ENCODE data around the gene CYP8B1. TPM values are rescaled to one million over a fixed set of nuclear protein-coding genes. Genes with fewer than 3 reads are reported as not detected.

The CYP8B1 gene
- total and polyA plus RNA-seq, 2 of the 8 experiments (the other 6 are each of a cell fraction or from before 2014, with no cell fraction given), result not detected

DNA sequence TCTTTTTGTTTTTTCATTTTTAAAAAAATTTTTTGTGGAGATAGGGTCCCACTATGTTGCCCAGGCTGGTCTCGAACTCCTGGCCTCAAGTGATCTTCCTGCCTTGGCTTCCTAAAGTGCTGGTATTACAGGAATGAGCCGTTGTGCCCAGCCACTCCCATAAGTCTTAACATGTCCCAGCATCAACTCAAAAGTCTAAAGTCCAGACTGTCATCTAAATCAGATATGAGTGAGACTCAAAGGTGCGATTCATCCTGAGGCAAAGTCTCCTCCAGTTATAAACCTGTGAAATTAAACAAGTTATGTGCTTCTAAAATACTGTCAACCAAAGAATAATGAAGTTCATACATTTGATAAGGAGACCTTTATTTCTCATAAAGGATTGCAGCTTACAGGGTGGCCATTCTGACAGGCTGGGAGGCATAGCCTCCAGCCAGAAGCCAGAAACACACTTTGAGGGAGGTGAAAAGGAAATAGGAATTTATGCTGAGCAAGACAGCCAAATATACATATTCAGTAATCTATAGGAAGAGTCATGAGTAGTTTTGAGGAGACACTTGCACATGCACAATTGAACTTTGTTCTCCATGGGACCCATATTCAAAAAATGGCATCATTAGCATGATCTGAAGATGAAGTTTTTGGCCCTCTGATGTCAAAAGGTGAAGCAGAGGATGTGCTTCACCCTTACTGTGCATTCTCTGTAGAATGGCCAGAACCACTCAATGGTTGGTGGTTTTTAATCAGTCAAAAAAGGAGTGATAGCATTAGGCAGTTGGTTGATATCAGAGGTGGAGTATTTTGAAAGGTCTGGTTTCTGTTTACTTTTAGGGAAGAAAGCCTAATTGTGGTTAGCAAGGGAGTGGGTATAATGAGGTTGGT, 19.3 kb upstream of the CYP8B1 start:
- no peak overlapping the region for H4K8ac ChIP-seq (ENCODE audit: extremely low read depth, insufficient read depth, low read length)
- no peaks in the 10 kb centered on the region for H3K23me2 ChIP-seq (ENCODE audit: low read depth, low read length)
- H2BK5ac ChIP-seq (ENCODE audit: low read depth, low read length), result no peak overlapping the region
- H4K91ac ChIP-seq (replicated peaks; ENCODE audit: insufficient read length, low read length), result no peak overlapping the region
- H3K56ac ChIP-seq (replicated peaks; ENCODE audit: insufficient read length, low read depth, low read length), result no peak overlapping the region
- no peaks in the 10 kb centered on the region for H3K79me1 ChIP-seq (ENCODE audit: low read depth, low read length)
- no peaks in the 10 kb centered on the region for H3K27me3 ChIP-seq (replicated peaks in 1 of 4; ENCODE audit: control insufficient read depth in 3 of 4, extremely low read depth in 1 of 4, insufficient read depth in 3 of 4, low read length in 3 of 4)
- H2AFZ ChIP-seq (ENCODE audit: low read length), result no peak overlapping the region
- H3K4me3 ChIP-seq (ENCODE audit: extremely low read depth in 1 of 4, insufficient read depth in 2 of 4, low read depth in 3 of 4, low read length in 4 of 4), result no peak overlapping the region
- no peak overlapping the region for H3K4ac ChIP-seq (replicated peaks; ENCODE audit: insufficient read length, low read depth, low read length)
- no peak for DNase-seq (ENCODE audit: low read depth in 1 of 2, low spot score in 2 of 2)
- ChIA-PET POLR2A (ENCODE audit: partially characterized antibody) (interaction anchor here (1.3 kb wide), 1 partner anchor 14 kb away, joined by 5 read pairs; no protein-coding TSS in a partner anchor), CTCF (ENCODE audit: partially characterized antibody) (interaction anchor here (1.6 kb wide), 1 partner anchor 14 kb away, joined by 8 read pairs; no protein-coding TSS in a partner anchor)
- no peak overlapping the region for H3K4me2 ChIP-seq (ENCODE audit: insufficient read depth in 1 of 2, low read depth in 2 of 2, low read length in 2 of 2)
- no peak overlapping the region for H3K27ac ChIP-seq (ENCODE audit: low read depth, low read length)
- H3K14ac ChIP-seq (ENCODE audit: insufficient read length), result no peak overlapping the region
- no peaks in the 10 kb centered on the region for H3K79me2 ChIP-seq (ENCODE audit: control insufficient read depth in 1 of 2, insufficient read depth in 2 of 2, low read length in 2 of 2)
- H3K23ac ChIP-seq (ENCODE audit: insufficient read length), result no peak overlapping the region
- WGBS, 2 experiments (ENCODE audit: extremely low coverage in 1 of 2, insufficient coverage in 1 of 2, insufficient read length in 1 of 2, insufficient replicate concordance in 2 of 2, low coverage in 1 of 2, low lambda C conversion rate in 2 of 2, missing lambda C conversion rate in 1 of 2), result 87% methylated on average over 3 of the region's 3 CpGs; no CpG with 5 or more reads in 1 of the 2 experiments
- H3K4me1 ChIP-seq (replicated peaks in 1 of 4; ENCODE audit: control insufficient read depth in 3 of 4, insufficient read depth in 4 of 4, low read length in 3 of 4), result peaks cover 0 to 15% (median 5%) of the 10 kb centered on the region in 4 experiments; a peak in 5 of 7 replicates
- H2AK5ac ChIP-seq (ENCODE audit: low read depth, low read length), result no peak overlapping the region
- no peak overlapping the region for H2BK120ac ChIP-seq (replicated peaks; ENCODE audit: low read depth, low read length)
- H2BK12ac ChIP-seq (ENCODE audit: low read depth, low read length), result no peak overlapping the region
- H4K5ac ChIP-seq (ENCODE audit: insufficient read length, low read depth, low read length), result no peak overlapping the region
- no peaks in the 10 kb centered on the region for H3K36me3 ChIP-seq (ENCODE audit: control insufficient read depth in 2 of 4, insufficient read depth in 4 of 4, low read length in 3 of 4)
- no peaks in the 10 kb centered on the region for H3K9me3 ChIP-seq (ENCODE audit: insufficient read depth in 2 of 2, low read depth in 1 of 2, low read length in 1 of 2)
- no peak for FAIRE-seq
- H2BK15ac ChIP-seq (ENCODE audit: low read length), result no peak overlapping the region
- H3K18ac ChIP-seq (ENCODE audit: extremely low read depth, low read length), result peak overlapping the region; percentile 24; the same call in 1 of the 2 replicates
- H4K20me1 ChIP-seq (replicated peaks in 1 of 2; ENCODE audit: control insufficient read depth in 1 of 2, insufficient read depth in 2 of 2, low read length in 2 of 2), result no peaks in the 10 kb centered on the region
- no peak overlapping the region for H2BK20ac ChIP-seq (ENCODE audit: low read length)
- no peak overlapping the region for H3K9ac ChIP-seq (replicated peaks in 1 of 4; ENCODE audit: extremely low read depth in 1 of 4, low read depth in 3 of 4, low read length in 3 of 4)
- no peak for TF ChIP-seq GTF2F1 (IDR thresholded peaks at IDR 0.05; ENCODE audit: borderline replicate concordance, low read depth, low read length)
- TF ChIP-seq POLR2AphosphoS5 (IDR thresholded peaks at IDR 0.05; ENCODE audit: low read depth, low read length), result no peak
- TF ChIP-seq SP2 (IDR thresholded peaks at IDR 0.05; ENCODE audit: low read length), result no peak
- TF ChIP-seq RAD21 (IDR thresholded peaks at IDR 0.05 in 1 of 2, conservative IDR thresholded peaks at IDR 0.05 in 1 of 2; ENCODE audit: low read depth in 2 of 2, low read length in 2 of 2), result no peak
- TF ChIP-seq KDM1A (IDR thresholded peaks at IDR 0.05; ENCODE audit: borderline replicate concordance, low read length), result no peak
- TF ChIP-seq FOSL1 (IDR thresholded peaks at IDR 0.05; ENCODE audit: insufficient read depth, low read depth, low read length), result no peak
- TF ChIP-seq ATF3 (IDR thresholded peaks at IDR 0.05; ENCODE audit: insufficient read depth, low read depth, low read length), result no peak
- no peak for TF ChIP-seq GABPA (IDR thresholded peaks at IDR 0.05; ENCODE audit: borderline replicate concordance, insufficient read depth, low read length)
- TF ChIP-seq TCF12 (IDR thresholded peaks at IDR 0.05; ENCODE audit: low read depth, low read length), result no peak
- no peak for TF ChIP-seq CREB1 (IDR thresholded peaks at IDR 0.05)
- TF ChIP-seq SIX5 (IDR thresholded peaks at IDR 0.05; ENCODE audit: low read depth, low read length), result no peak

Measured in H1 (cell line).